GM12892 (cell line): ENCODE results near the gene SLC41A1.

Source experiments
- POLR2A ChIP-seq: IDR thresholded peaks from 2 replicates; pipeline ENCODE4 v1.6.1; 2011; ENCODE audit warnings: low read depth, low read length, control low read depth
- POLR2AphosphoS5 ChIP-seq: IDR thresholded peaks from 2 replicates; pipeline ENCODE4 v1.6.1; 2011; ENCODE audit warnings: low read depth, low read length, control low read depth

GRCh38 chr1:205787287-205787916 lies 25.6 kb downstream of the SLC41A1 start:
- TF ChIP-seq POLR2AphosphoS5 (no peak), POLR2A (no peak)
